Natural killer cell treated with Interleukin-12 subunit alpha and Interleukin-12 subunit beta and Interleukin-15 and Interleukin-18, amount 100 ng/mL, for 72 hours (primary cell): Measurements from ENCODE around the gene AIRE. TPM values are rescaled to one million over a fixed set of nuclear protein-coding genes. Genes with fewer than 3 reads are reported as not detected.
"Not testable (repeated sequence)": the region's sequence is repeated elsewhere in the genome, so short reads cannot be mapped to it uniquely, and the experiment has no call there.

ENCODE experiments used
- ATAC-seq, 2 donors: fragments of 150-1000 bp; cut with Tn5 transposase in 1 of 2; sonication (Bioruptor Pico), chemical (Tn5 transposase) in 1 of 2; 2 replicates each; pipeline ENCODE4 v1.10.0; 2021
- DNase-seq: peaks from one replicate; pipeline ENCODE4 v3.0.0; 2022; ENCODE audit warnings: low spot score
- H3K27ac Mint-ChIP-seq, 2 donors: 1 replicate in 1 of 2; 2 replicates in 1 of 2; pipeline ENCODE4 v1.8.0; 2022; ENCODE audit warnings: mixed read lengths in 2 of 2, mild to moderate bottlenecking in 1 of 2, moderate library complexity in 1 of 2
- H3K27me3 Mint-ChIP-seq, 2 donors: 1 replicate in 1 of 2; 2 replicates in 1 of 2; pipeline ENCODE4 v1.8.0; 2022; ENCODE audit warnings: mixed read lengths in 2 of 2
- H3K36me3 Mint-ChIP-seq: one replicate; pipeline ENCODE4 v1.8.0; 2022; ENCODE audit warnings: mixed read lengths
- H3K4me1 Mint-ChIP-seq, 2 donors: 1 replicate in 1 of 2; 2 replicates in 1 of 2; pipeline ENCODE4 v1.8.0; 2022; ENCODE audit warnings: low read depth in 2 of 2, mixed read lengths in 2 of 2, mild to moderate bottlenecking in 1 of 2
- H3K4me3 Mint-ChIP-seq: one replicate; pipeline ENCODE4 v1.8.0; 2022; ENCODE audit warnings: mixed read lengths
- H3K9me3 Mint-ChIP-seq: 2 replicates; pipeline ENCODE4 v1.8.0; 2022; ENCODE audit warnings: mixed read lengths
- total RNA-seq, 2 donors: library from RNA; stranded (reverse); gene quantifications; one replicate each; pipeline ENCODE4 v1.2.3, GENCODE V29; 2022

Gene AIRE
- total RNA-seq, result not detected

- DNase-seq, result no peak
These were observed at the start of gene AIRE for GRCh38 chr21:44285138-44285992. TSS of gene AIRE (plus strand) at chr21:44285876. CDS start at chr21:44286007, 131 bp downstream.

GRCh38 chr21:44240353-44240752 is 45.3 kb upstream of the AIRE start:
- peak; percentile 54 to 57 for ATAC-seq
- not testable (repeated sequence) for H3K27ac Mint-ChIP-seq

More at GRCh38 chr21:44285138-44285992, at the start of gene AIRE:
- Mint-ChIP-seq H3K36me3 (no peaks in the 10 kb centered on the region), H3K9me3 (no peaks in the 10 kb centered on the region), H3K4me1 (no peaks in the 10 kb centered on the region), H3K27ac (no peak within 1 kb of the TSS), H3K27me3 (peaks cover 0 to 5% of the 10 kb centered on the region in 2 donors), H3K4me3 (no peak within 1 kb of the TSS)
- no peak for ATAC-seq

GRCh38 chr21:44240842-44241241 is 44.8 kb upstream of the AIRE start, which contains the start of gene ICOSLG:
TSS of gene ICOSLG (minus strand) at chr21:44240943. CDS start at chr21:44240817, 126 bp downstream.
- peak; percentile 78 to 92 for ATAC-seq
- H3K27me3 Mint-ChIP-seq, H3K4me3 Mint-ChIP-seq, H3K27ac Mint-ChIP-seq, H3K9me3 Mint-ChIP-seq, H3K4me1 Mint-ChIP-seq, H3K36me3 Mint-ChIP-seq, DNase-seq: not testable (repeated sequence)

More at GRCh38 chr21:44240353-44240752, 45.3 kb upstream of the AIRE start:
- DNase-seq, H3K27me3 Mint-ChIP-seq, H3K4me3 Mint-ChIP-seq, H3K4me1 Mint-ChIP-seq, H3K9me3 Mint-ChIP-seq, H3K36me3 Mint-ChIP-seq: not testable (repeated sequence)

- DNase-seq, H3K27me3 Mint-ChIP-seq, H3K36me3 Mint-ChIP-seq, ATAC-seq, H3K27ac Mint-ChIP-seq, H3K4me3 Mint-ChIP-seq, H3K9me3 Mint-ChIP-seq, H3K4me1 Mint-ChIP-seq: not testable (repeated sequence)
These were observed 44.4 kb upstream of the AIRE start for GRCh38 chr21:44241281-44241680.

- H3K9me3 Mint-ChIP-seq, H3K4me1 Mint-ChIP-seq, H3K27me3 Mint-ChIP-seq, H3K36me3 Mint-ChIP-seq, H3K27ac Mint-ChIP-seq, DNase-seq, H3K4me3 Mint-ChIP-seq: not testable (repeated sequence)
- peak; percentile 60 to 75 for ATAC-seq
These were observed 41.7 kb upstream of the AIRE start for GRCh38 chr21:44243980-44244379.

GRCh38 chr21:44247904-44248303 is 37.8 kb upstream of the AIRE start:
- DNase-seq, H3K4me3 Mint-ChIP-seq, H3K4me1 Mint-ChIP-seq, H3K9me3 Mint-ChIP-seq, ATAC-seq, H3K27ac Mint-ChIP-seq, H3K36me3 Mint-ChIP-seq, H3K27me3 Mint-ChIP-seq: not testable (repeated sequence)

GRCh38 chr21:44249204-44250037 is 36.3 kb upstream of the AIRE start:
- H3K4me3 Mint-ChIP-seq, H3K27ac Mint-ChIP-seq, DNase-seq, H3K36me3 Mint-ChIP-seq, H3K27me3 Mint-ChIP-seq, ATAC-seq, H3K4me1 Mint-ChIP-seq, H3K9me3 Mint-ChIP-seq: not testable (repeated sequence)

- H3K4me1 Mint-ChIP-seq, result no peaks in the 10 kb centered on the region
- peak in 1 of 2 donors; percentile 13 for ATAC-seq
- H3K4me3 Mint-ChIP-seq, result no peak overlapping the region
- DNase-seq, result peak; percentile 42
- H3K36me3 Mint-ChIP-seq, result no peaks in the 10 kb centered on the region
- no peak overlapping the region for H3K27ac Mint-ChIP-seq
- no peaks in the 10 kb centered on the region for H3K9me3 Mint-ChIP-seq
- peaks cover 0 to 2% of the 10 kb centered on the region in 2 donors for H3K27me3 Mint-ChIP-seq
These were observed 31.6 kb upstream of the AIRE start for GRCh38 chr21:44253832-44254710.

- ATAC-seq (no peak), DNase-seq (peak; percentile 31)
- no peak overlapping the region for H3K4me3 Mint-ChIP-seq
- H3K36me3 Mint-ChIP-seq, result no peaks in the 10 kb centered on the region
- no peaks in the 10 kb centered on the region for H3K9me3 Mint-ChIP-seq
- no peaks in the 10 kb centered on the region for H3K4me1 Mint-ChIP-seq
- peaks cover 0 to 2% of the 10 kb centered on the region in 2 donors for H3K27me3 Mint-ChIP-seq
- H3K27ac Mint-ChIP-seq, result no peak overlapping the region
These were observed 30.1 kb upstream of the AIRE start for GRCh38 chr21:44255511-44255981.

- ATAC-seq (no peak), DNase-seq (no peak)
- H3K4me3 Mint-ChIP-seq, result no peak overlapping the region
- H3K4me1 Mint-ChIP-seq, result no peaks in the 10 kb centered on the region
- H3K36me3 Mint-ChIP-seq, result no peaks in the 10 kb centered on the region
- H3K27me3 Mint-ChIP-seq, result peaks cover 0 to 2% of the 10 kb centered on the region in 2 donors
- no peak overlapping the region for H3K27ac Mint-ChIP-seq
- no peaks in the 10 kb centered on the region for H3K9me3 Mint-ChIP-seq
These were observed 27.5 kb upstream of the AIRE start for GRCh38 chr21:44258056-44258725.

GRCh38 chr21:44259082-44259705 is 26.5 kb upstream of the AIRE start:
- no peak overlapping the region for H3K27ac Mint-ChIP-seq
- H3K9me3 Mint-ChIP-seq, result no peaks in the 10 kb centered on the region

GRCh38 chr21:44260066-44260465 is 25.6 kb upstream of the AIRE start:
- no peak for DNase-seq
- ATAC-seq, result no peak
- Mint-ChIP-seq H3K4me3 (no peak overlapping the region), H3K27ac (no peak overlapping the region), H3K9me3 (no peaks in the 10 kb centered on the region), H3K36me3 (no peaks in the 10 kb centered on the region), H3K27me3 (no peaks in the 10 kb centered on the region), H3K4me1 (no peaks in the 10 kb centered on the region)

More at GRCh38 chr21:44259082-44259705, 26.5 kb upstream of the AIRE start:
- Mint-ChIP-seq H3K4me3 (no peak overlapping the region), H3K36me3 (no peaks in the 10 kb centered on the region), H3K4me1 (no peaks in the 10 kb centered on the region), H3K27me3 (peaks cover 0 to 2% of the 10 kb centered on the region in 2 donors)
- ATAC-seq (no peak), DNase-seq (no peak)
